RWPE2 (cell line): ENCODE data around the gene MED15.

Experiments
- ATAC-seq: fragments of 200-7000 bp; cut with Tn5 transposase; 3 replicates; pipeline ENCODE4 v1.9.1; 2021; ENCODE audit warnings: low read depth
- DNase-seq: peaks from one replicate; pipeline ENCODE4 v3.0.0-alpha.2; 2020; ENCODE audit warnings: low spot score
- H3K27ac ChIP-seq: fragments of 450-650 bp; 2 replicates; pipeline ENCODE4 v1.5.1; 2017; ENCODE audit warnings: mild to moderate bottlenecking; ENCODE audit not compliant: poor library complexity, severe bottlenecking
- H3K27me3 ChIP-seq: fragments of 250-450 bp; sonication (Bioruptor Pico); 2 replicates; pipeline ENCODE4 v1.5.1; 2021; ENCODE audit warnings: mild to moderate bottlenecking, moderate library complexity; ENCODE audit not compliant: insufficient read depth, poor library complexity, severe bottlenecking
- H3K36me3 ChIP-seq: fragments of 250-450 bp; sonication (Bioruptor Pico); 2 replicates; pipeline ENCODE4 v1.5.1; 2020; ENCODE audit warnings: low read depth, mild to moderate bottlenecking, moderate library complexity
- H3K4me1 ChIP-seq: fragments of 250-450 bp; sonication (Bioruptor Pico); 2 replicates; pipeline ENCODE4 v1.5.1; 2021; ENCODE audit warnings: mild to moderate bottlenecking, moderate library complexity; ENCODE audit not compliant: insufficient read depth, poor library complexity, severe bottlenecking
- H3K4me3 ChIP-seq: fragments of 250-450 bp; sonication (Bioruptor Pico); 2 replicates; pipeline ENCODE4 v1.5.1; 2021; ENCODE audit warnings: mild to moderate bottlenecking, moderate library complexity; ENCODE audit not compliant: severe bottlenecking
- H3K9me3 ChIP-seq: fragments of 250-450 bp; sonication (Bioruptor Pico); 2 replicates; pipeline ENCODE4 v1.5.1; 2021; ENCODE audit warnings: mild to moderate bottlenecking, moderate library complexity; ENCODE audit not compliant: severe bottlenecking
- TF ChIP-seq, protein P1 (sequence below): fragments of 450-650 bp; IDR thresholded peaks from one replicate; pipeline ENCODE4 v1.5.1; 2017; ENCODE audit warnings: mild to moderate bottlenecking, moderate library complexity; ENCODE audit not compliant: poor library complexity, severe bottlenecking

Gene MED15

DNA sequence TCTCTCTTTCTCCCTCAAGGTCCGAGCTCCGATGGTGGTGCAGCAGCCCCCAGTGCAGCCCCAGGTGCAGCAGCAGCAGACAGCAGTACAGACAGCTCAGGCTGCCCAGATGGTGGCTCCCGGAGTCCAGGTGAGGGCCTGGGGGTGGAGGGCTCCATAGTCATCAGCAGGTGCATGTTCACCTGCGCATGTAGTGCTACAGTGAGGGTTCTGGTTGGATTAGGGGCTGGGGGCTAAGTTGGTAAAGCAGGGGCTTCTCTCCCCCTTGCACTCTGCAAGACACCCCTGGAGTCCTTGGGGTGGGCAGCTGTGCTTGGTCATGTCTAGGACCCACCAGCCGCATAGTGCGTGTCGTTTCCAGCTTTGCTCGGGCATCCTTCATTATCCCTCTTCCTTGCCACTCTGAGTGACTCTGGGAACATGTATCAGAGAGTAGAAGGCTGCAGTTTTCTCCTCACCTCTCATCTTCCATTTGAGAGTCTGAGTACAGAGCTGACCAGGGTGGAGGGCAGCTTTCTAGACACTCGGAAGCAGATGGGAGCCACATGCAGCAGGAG lies 61.2 kb downstream of the MED15 start:
- H3K4me1 ChIP-seq: peaks cover 40% of the 10 kb centered on the region
- TF ChIP-seq, protein P1, sequence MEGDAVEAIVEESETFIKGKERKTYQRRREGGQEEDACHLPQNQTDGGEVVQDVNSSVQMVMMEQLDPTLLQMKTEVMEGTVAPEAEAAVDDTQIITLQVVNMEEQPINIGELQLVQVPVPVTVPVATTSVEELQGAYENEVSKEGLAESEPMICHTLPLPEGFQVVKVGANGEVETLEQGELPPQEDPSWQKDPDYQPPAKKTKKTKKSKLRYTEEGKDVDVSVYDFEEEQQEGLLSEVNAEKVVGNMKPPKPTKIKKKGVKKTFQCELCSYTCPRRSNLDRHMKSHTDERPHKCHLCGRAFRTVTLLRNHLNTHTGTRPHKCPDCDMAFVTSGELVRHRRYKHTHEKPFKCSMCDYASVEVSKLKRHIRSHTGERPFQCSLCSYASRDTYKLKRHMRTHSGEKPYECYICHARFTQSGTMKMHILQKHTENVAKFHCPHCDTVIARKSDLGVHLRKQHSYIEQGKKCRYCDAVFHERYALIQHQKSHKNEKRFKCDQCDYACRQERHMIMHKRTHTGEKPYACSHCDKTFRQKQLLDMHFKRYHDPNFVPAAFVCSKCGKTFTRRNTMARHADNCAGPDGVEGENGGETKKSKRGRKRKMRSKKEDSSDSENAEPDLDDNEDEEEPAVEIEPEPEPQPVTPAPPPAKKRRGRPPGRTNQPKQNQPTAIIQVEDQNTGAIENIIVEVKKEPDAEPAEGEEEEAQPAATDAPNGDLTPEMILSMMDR: no peak

DNA sequence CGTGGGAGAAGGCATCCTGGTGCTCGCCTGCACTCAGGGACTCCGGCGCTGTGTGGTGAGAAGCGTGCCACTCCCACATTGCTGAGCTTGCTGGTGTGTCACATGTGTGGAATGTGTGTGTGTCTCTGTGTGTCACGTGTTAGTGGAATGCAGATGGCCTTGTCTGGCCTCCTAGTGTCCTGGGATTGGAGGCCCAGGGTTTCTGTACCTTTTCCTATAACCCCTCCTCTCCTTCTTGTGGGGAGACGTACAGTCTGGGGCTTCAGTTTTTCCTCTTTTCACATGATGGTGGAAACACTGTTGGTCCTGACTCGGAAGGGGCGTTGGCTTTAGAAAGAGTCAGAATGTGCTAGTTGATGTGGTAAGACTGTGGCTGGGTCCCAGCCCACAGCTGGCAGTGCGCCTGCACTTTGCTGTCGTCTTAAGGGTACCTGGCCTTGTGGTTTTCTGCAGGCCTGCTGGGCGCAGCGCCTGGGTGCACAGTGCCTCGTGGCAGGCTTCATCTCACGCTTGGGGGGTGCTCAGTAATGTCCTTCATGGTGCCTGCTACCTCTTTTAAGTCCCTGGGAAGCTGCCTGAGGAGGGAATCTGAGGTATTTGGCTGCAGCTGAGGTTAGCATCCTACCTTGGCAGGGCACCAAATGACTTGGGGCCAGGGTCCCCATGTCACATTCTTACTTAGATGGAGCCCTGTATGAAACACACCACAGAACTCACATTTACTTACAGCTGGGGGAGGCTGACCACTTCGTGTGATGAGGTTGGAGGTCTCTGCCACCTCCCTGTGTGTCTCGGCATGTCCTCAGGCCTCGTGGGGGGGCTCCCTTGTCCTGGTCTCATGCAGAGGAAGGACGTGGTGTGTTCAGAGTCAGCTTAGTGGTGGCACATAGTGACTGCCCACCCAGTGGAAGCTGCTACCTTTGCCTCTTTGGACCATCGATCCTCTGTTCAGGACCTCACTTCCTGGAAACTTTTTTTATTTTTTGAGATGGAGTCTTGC lies 61.9 kb downstream of the MED15 start:
- Histone ChIP-seq H3K9me3 (no peaks in the 10 kb centered on the region), H3K27me3 (no peaks in the 10 kb centered on the region), H3K4me1 (peaks cover 40% of the 10 kb centered on the region), H3K27ac (peak overlapping the region; percentile 84), H3K4me3 (no peak overlapping the region), H3K36me3 (peaks cover 91% of the 10 kb centered on the region)
- TF ChIP-seq, protein P1: no peak
- peak; percentile 94 for DNase-seq
- peak; percentile 86 for ATAC-seq

More for the DNA sequence above, 61.2 kb downstream of the MED15 start:
- no peak for ATAC-seq
- no peaks in the 10 kb centered on the region for H3K9me3 ChIP-seq
- H3K36me3 ChIP-seq: peaks cover 91% of the 10 kb centered on the region
- no peak overlapping the region for H3K4me3 ChIP-seq
- H3K27ac ChIP-seq: peak overlapping the region; percentile 84
- DNase-seq: no peak
- no peaks in the 10 kb centered on the region for H3K27me3 ChIP-seq

DNA sequence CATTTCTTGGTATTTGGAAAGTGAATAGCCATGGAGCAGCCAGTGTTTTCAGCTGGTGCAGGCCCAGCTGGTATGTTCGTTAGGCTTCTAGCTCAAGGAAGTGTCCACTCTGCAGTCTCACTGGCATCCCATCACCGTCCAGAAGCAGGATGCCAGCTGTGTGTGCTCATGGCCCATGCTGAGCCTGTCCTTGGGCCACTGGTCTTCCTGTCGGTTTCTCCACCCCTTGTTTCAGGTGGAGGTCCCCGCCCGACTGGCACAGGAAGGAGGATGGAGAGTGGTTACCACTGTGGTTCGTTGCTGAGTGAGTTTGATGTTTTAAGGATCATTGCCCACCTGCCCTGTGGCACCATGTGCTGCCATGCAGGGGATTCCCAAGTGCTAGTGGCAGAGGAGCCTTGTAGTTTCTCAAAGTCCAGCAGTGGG lies 63.7 kb downstream of the MED15 start:
- DNase-seq: no peak
- Histone ChIP-seq H3K4me3 (no peak overlapping the region), H3K9me3 (no peaks in the 10 kb centered on the region), H3K4me1 (peaks cover 40% of the 10 kb centered on the region), H3K27me3 (no peaks in the 10 kb centered on the region), H3K27ac (peak overlapping the region; percentile 84), H3K36me3 (peaks cover 95% of the 10 kb centered on the region)
- no peak for ATAC-seq
- TF ChIP-seq, protein P1: no peak

DNA sequence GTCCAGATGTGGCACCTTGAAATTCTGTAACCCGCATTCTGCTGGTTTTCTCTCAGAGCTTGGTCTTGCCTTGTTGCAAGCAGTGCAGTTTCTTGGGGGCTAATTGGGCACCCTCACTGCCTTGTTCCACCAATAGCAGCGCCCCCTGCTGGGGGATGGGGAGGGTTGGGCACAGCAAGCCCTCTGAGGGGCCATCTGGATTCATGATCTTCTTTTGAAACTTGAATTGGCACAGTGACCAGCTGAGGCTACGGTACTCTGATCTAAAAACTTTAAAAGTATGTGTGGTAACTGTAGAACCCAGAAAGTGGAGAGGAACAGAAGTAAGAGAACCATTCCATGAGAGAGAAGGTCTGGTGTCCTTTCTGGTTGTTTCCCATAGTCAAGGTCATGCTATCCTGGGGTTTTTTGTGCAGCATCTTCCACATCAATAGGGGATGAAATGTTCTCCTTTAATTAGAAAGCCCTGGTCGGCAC lies 64.2 kb downstream of the MED15 start:
- Histone ChIP-seq H3K27ac (no peak overlapping the region), H3K4me1 (peaks cover 36% of the 10 kb centered on the region), H3K4me3 (no peak overlapping the region), H3K36me3 (peaks cover 95% of the 10 kb centered on the region), H3K9me3 (no peaks in the 10 kb centered on the region), H3K27me3 (no peaks in the 10 kb centered on the region)
- no peak for DNase-seq
- TF ChIP-seq, protein P1: peak; percentile 58
- no peak for ATAC-seq
